OCI-LY1 (cell line): ENCODE measurements around the gene PBX1.

Experiments used
- CTCF ChIP-seq: fragments of 200-600 bp; sonication (generic), shearing (Covaris generic); IDR thresholded peaks from 2 replicates; pipeline ENCODE4 v1.5.1; 2017; ENCODE audit warnings: mild to moderate bottlenecking, antibody characterized with exemption, low read length, moderate library complexity, mixed read lengths
- EZH2 ChIP-seq: fragments of 200-600 bp; sonication (generic), shearing (Covaris generic); IDR thresholded peaks from 2 replicates; pipeline ENCODE4 v1.8.0; 2017; ENCODE audit warnings: borderline replicate concordance, mixed run types, mild to moderate bottlenecking, antibody characterized with exemption, low read length, moderate library complexity, mixed read lengths

GRCh38 chr1:164774819-164775654, 216.1 kb downstream of the PBX1 start:
- TF ChIP-seq CTCF (peak; percentile 4; the same call in 1 of the 2 replicates), EZH2 (no peak)
